ENCODE data around the gene GALNT10. TPM values are rescaled to one million over a fixed set of nuclear protein-coding genes. Genes with fewer than 3 reads are reported as not detected.

Gene GALNT10
- total and polyA plus RNA-seq, 2 donors (not counting 1 experiment from before 2014, with no cell fraction given) = 18.3 to 35.8 TPM

DNA sequence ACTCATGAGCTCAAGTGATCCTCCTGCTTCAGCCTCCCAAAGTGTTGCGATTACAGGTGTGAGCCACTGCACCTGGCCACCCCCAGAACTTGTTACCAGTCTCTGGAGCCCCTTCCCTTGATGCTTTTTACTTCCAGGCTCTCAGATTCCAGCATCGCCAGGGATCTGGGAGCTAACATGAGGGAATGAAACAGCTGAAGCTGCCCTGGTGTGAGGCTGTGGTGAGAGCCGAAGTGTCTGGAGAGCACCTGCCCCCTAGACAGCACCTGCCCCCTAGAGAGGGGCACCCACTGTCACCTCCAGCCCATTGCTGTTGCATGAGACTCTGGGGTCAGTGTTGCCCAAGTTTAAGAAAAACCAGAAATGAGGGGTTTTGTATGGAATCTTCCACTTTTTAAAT, 131.0 kb downstream of the GALNT10 start:
- no peak overlapping the region for H3K4me2 ChIP-seq (ENCODE audit: extremely low read depth, insufficient read depth, low read length)
- no peak overlapping the region for H2AFZ ChIP-seq (ENCODE audit: low read length)
- no peak overlapping the region for H3K9ac ChIP-seq (ENCODE audit: insufficient read depth, low read length)
- no peaks in the 10 kb centered on the region for H3K4me1 ChIP-seq (ENCODE audit: control insufficient read depth, extremely low read depth, insufficient read depth, low read length)
- H3K4me3 ChIP-seq (replicated peaks in 1 of 4; ENCODE audit: control extremely low read depth in 1 of 4, insufficient read depth in 1 of 4, low read depth in 3 of 4, low read length in 4 of 4) = no peak overlapping the region
- H3K27ac ChIP-seq (ENCODE audit: insufficient read depth, low read length) = no peak overlapping the region
- no peak for TF ChIP-seq EZH2 (IDR thresholded peaks at IDR 0.05; ENCODE audit: low read length, missing control alignments)
- TF ChIP-seq, protein P1, sequence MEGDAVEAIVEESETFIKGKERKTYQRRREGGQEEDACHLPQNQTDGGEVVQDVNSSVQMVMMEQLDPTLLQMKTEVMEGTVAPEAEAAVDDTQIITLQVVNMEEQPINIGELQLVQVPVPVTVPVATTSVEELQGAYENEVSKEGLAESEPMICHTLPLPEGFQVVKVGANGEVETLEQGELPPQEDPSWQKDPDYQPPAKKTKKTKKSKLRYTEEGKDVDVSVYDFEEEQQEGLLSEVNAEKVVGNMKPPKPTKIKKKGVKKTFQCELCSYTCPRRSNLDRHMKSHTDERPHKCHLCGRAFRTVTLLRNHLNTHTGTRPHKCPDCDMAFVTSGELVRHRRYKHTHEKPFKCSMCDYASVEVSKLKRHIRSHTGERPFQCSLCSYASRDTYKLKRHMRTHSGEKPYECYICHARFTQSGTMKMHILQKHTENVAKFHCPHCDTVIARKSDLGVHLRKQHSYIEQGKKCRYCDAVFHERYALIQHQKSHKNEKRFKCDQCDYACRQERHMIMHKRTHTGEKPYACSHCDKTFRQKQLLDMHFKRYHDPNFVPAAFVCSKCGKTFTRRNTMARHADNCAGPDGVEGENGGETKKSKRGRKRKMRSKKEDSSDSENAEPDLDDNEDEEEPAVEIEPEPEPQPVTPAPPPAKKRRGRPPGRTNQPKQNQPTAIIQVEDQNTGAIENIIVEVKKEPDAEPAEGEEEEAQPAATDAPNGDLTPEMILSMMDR (conservative IDR thresholded peaks at IDR 0.05 in 1 of 2, IDR thresholded peaks at IDR 0.05 in 1 of 2; ENCODE audit: low read depth in 1 of 2, low read length in 2 of 2) = no peak
- no peaks in the 10 kb centered on the region for H3K79me2 ChIP-seq (ENCODE audit: control insufficient read depth, insufficient read depth, low read length)
- no peaks in the 10 kb centered on the region for H4K20me1 ChIP-seq (ENCODE audit: control insufficient read depth, extremely low read depth, insufficient read depth, low read length)
- H3K36me3 ChIP-seq (ENCODE audit: control insufficient read depth, insufficient read depth, low read length) = no peaks in the 10 kb centered on the region
- no peaks in the 10 kb centered on the region for H3K9me3 ChIP-seq (ENCODE audit: control insufficient read depth, insufficient read depth, low read depth, low read length)
- DNase-seq (ENCODE audit: low read depth in 2 of 2) = no peak
- H3K27me3 ChIP-seq (ENCODE audit: control insufficient read depth, insufficient read depth, low read length) = no peaks in the 10 kb centered on the region

DNA sequence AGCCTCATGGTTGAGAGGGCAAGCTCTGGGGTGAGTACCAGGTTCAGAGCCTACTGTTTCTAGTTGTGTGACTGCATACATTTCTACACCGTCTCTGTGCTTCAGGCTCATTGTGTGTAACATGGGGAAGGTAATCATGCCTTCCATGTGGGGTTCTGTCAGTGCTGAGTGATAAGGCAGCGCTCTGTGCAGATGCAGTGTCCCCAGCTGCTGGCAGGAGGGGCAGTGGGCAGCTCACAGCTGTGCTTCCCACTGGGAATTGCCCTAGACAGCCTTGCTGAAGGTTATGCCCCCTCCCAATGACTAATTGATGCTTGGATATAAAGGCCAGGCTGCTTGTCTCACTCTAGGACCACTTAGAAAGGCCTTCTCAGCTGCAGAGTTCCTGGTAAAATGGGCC, 133.5 kb downstream of the GALNT10 start:
- TF ChIP-seq, protein P1 (conservative IDR thresholded peaks at IDR 0.05 in 1 of 2, IDR thresholded peaks at IDR 0.05 in 1 of 2; ENCODE audit: low read depth in 1 of 2, low read length in 2 of 2) = no peak
- TF ChIP-seq EZH2 (IDR thresholded peaks at IDR 0.05; ENCODE audit: low read length, missing control alignments) = no peak
- Histone ChIP-seq H3K4me1 (ENCODE audit: control insufficient read depth, extremely low read depth, insufficient read depth, low read length) (no peaks in the 10 kb centered on the region), H4K20me1 (ENCODE audit: control insufficient read depth, extremely low read depth, insufficient read depth, low read length) (no peaks in the 10 kb centered on the region), H3K27me3 (ENCODE audit: control insufficient read depth, insufficient read depth, low read length) (no peaks in the 10 kb centered on the region), H3K79me2 (ENCODE audit: control insufficient read depth, insufficient read depth, low read length) (no peaks in the 10 kb centered on the region), H3K36me3 (ENCODE audit: control insufficient read depth, insufficient read depth, low read length) (no peaks in the 10 kb centered on the region), H2AFZ (ENCODE audit: low read length) (no peak overlapping the region), H3K9ac (ENCODE audit: insufficient read depth, low read length) (no peak overlapping the region), H3K27ac (ENCODE audit: insufficient read depth, low read length) (no peak overlapping the region), H3K9me3 (ENCODE audit: control insufficient read depth, insufficient read depth, low read depth, low read length) (no peaks in the 10 kb centered on the region), H3K4me3 (replicated peaks in 1 of 4; ENCODE audit: control extremely low read depth in 1 of 4, insufficient read depth in 1 of 4, low read depth in 3 of 4, low read length in 4 of 4) (no peak overlapping the region), H3K4me2 (ENCODE audit: extremely low read depth, insufficient read depth, low read length) (no peak overlapping the region)
- no peak for DNase-seq (ENCODE audit: low read depth in 2 of 2)

DNA sequence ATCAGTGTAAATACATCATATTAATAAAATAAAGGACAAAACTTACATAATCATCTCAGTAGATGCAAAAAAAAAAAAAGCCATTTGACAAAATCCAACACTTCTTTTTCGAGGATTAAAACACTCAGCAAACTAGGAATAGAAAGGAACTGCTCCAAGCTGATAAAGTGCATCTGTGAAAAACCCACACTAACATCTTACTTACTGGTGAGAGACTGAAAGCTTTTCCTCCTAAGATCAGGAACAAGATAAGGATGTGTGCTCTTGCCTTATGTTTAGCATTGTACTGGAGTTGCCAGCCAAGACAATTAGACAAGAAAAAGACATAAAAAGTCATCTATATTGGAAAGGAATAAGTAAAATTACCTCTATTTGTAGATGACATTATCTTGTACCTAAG, 135.0 kb downstream of the GALNT10 start:
- H4K20me1 ChIP-seq (ENCODE audit: control insufficient read depth, extremely low read depth, insufficient read depth, low read length) = no peaks in the 10 kb centered on the region
- TF ChIP-seq, protein P1 (conservative IDR thresholded peaks at IDR 0.05 in 1 of 2, IDR thresholded peaks at IDR 0.05 in 1 of 2; ENCODE audit: low read depth in 1 of 2, low read length in 2 of 2) = no peak
- no peaks in the 10 kb centered on the region for H3K79me2 ChIP-seq (ENCODE audit: control insufficient read depth, insufficient read depth, low read length)
- no peaks in the 10 kb centered on the region for H3K4me1 ChIP-seq (ENCODE audit: control insufficient read depth, extremely low read depth, insufficient read depth, low read length)
- H3K36me3 ChIP-seq (ENCODE audit: control insufficient read depth, insufficient read depth, low read length) = peaks cover 2% of the 10 kb centered on the region
- no peak for DNase-seq (ENCODE audit: low read depth in 2 of 2)
- no peak overlapping the region for H3K27ac ChIP-seq (ENCODE audit: insufficient read depth, low read length)
- no peak overlapping the region for H3K4me3 ChIP-seq (replicated peaks in 1 of 4; ENCODE audit: control extremely low read depth in 1 of 4, insufficient read depth in 1 of 4, low read depth in 3 of 4, low read length in 4 of 4)
- no peak overlapping the region for H3K4me2 ChIP-seq (ENCODE audit: extremely low read depth, insufficient read depth, low read length)
- H3K9ac ChIP-seq (ENCODE audit: insufficient read depth, low read length) = no peak overlapping the region
- no peak overlapping the region for H2AFZ ChIP-seq (ENCODE audit: low read length)
- H3K9me3 ChIP-seq (ENCODE audit: control insufficient read depth, insufficient read depth, low read depth, low read length) = no peaks in the 10 kb centered on the region
- H3K27me3 ChIP-seq (ENCODE audit: control insufficient read depth, insufficient read depth, low read length) = no peaks in the 10 kb centered on the region

Measured in fibroblast of lung (primary cell).